Ectodermal cell (in vitro differentiated cells): ENCODE data around the gene PSG5.
"Not testable (repeated sequence)": the region's sequence is repeated elsewhere in the genome, so short reads cannot be mapped to it uniquely, and the experiment has no call there.

Experiments
- H3K27ac ChIP-seq: 2 replicates; pipeline ENCODE4 v1.7.0; 2013; ENCODE audit warnings: mild to moderate bottlenecking, low read depth, low read length; ENCODE audit not compliant: insufficient read depth, poor library complexity, severe bottlenecking
- H3K27me3 ChIP-seq: 2 replicates; pipeline ENCODE4 v1.7.0; 2013; ENCODE audit warnings: mild to moderate bottlenecking, low read length; ENCODE audit not compliant: insufficient read depth, control insufficient read depth, poor library complexity, severe bottlenecking
- H3K36me3 ChIP-seq: one replicate; pipeline ENCODE4 v1.7.0; 2013; ENCODE audit warnings: low read length; ENCODE audit not compliant: control insufficient read depth, insufficient read depth
- H3K4me1 ChIP-seq: one replicate; pipeline ENCODE4 v1.7.0; 2013; ENCODE audit warnings: low read length; ENCODE audit not compliant: control insufficient read depth, insufficient read depth
- H3K4me3 ChIP-seq: 2 replicates; pipeline ENCODE4 v1.7.0; 2013; ENCODE audit warnings: low read depth, low read length, control low read depth; ENCODE audit not compliant: insufficient read depth
- H3K9me3 ChIP-seq: 2 replicates; pipeline ENCODE4 v1.7.0; 2013; ENCODE audit warnings: mild to moderate bottlenecking, low read length, moderate library complexity; ENCODE audit not compliant: control insufficient read depth
- WGBS, 2 experiments: methylation state at CpG; one replicate each; pipeline ENCODE4 v1.1.7; 2013; ENCODE audit warnings: missing lambda C conversion rate in 2 of 2; 5-methylcytosine and 5-hydroxymethylcytosine counted together

PSG5 gene

DNA sequence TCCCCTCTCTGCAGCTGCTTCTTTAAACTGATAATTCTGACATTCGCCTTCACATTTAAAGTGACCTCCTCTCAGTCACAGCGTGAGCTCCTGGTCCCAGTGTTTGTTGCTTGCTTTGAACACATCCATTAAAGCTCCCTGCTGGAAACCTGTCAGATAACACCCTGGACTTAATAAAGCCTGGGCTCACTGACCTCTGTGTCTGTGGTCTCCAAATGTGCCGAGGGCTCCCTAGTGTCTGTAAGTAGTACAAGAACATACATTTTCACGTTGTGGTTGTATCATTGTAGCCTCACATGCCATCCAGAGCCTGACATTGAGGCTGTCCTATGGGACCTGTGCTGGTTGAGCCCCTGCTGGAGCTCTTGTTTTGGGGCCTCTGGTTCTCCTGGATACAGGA is 21.7 kb upstream of the PSG5 start:
- 63 to 66% methylated on average over 4 of the region's 4 CpGs for WGBS, 2 experiments
- no peaks in the 10 kb centered on the region for H3K4me1 ChIP-seq
- H3K36me3 ChIP-seq = no peaks in the 10 kb centered on the region
- H3K27me3 ChIP-seq = no peaks in the 10 kb centered on the region
- no peak overlapping the region for H3K4me3 ChIP-seq
- no peaks in the 10 kb centered on the region for H3K9me3 ChIP-seq
- no peak overlapping the region for H3K27ac ChIP-seq

DNA sequence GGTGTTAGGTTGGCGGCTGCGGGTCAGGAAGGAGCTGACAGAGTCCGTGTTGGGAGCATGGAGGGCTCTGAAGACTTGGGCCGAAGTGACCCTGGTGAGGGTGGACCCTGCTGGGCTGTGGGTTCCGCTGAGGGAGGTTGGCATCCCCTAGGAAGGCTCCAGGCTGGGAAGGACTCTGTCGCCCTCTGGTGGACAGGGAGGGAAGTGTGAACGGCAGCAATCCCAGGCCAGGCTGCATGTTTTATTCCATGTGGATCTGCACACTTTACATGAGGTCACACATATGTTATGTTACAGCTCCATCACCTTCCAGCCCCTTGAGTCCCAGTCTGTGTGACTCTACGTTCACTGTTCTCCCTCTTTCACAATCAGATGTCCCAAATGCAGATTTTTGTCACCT is 20.8 kb upstream of the PSG5 start:
- WGBS, 2 experiments = 59 to 61% methylated on average over 8 of the region's 8 CpGs
- H3K27me3 ChIP-seq, H3K9me3 ChIP-seq, H3K4me3 ChIP-seq, H3K36me3 ChIP-seq, H3K4me1 ChIP-seq, H3K27ac ChIP-seq: not testable (repeated sequence)

DNA sequence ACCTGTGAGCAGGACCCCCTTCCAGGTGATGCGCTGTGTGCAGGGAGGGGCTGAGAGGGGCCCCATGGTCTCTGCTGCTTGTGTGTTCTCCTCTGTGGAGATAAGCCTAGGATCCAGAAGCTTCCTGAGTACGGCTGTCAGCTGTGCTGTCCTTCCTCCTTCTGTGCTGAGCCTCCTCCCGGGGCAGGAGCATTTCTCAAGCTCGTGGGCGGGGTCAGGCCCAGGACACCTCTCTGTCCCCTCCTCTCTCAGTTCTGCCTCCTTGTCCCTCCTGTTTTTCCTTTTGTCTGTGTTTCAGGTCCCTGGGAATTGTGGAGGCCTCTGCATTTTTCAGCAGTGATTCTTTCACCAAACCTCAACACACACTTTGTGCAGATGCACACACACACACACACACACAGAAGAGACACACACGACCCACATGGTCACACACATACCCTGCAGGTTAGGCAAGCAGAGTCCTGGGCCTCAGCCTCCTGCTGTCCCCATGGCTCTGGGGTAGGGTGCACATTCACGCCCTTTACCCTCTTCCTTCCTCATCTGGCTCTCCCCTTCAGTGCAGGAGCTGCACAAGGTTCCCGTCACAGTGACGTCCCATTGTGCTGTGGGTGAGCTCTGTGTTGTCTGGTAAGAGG is 19.3 kb upstream of the PSG5 start, which contains the start of gene PSG4:
Gene PSG4, minus strand, starts transcription at position 168 of the 635 bp plus-strand sequence. Its CDS starts 102 bp downstream, at position 66.
- not testable (repeated sequence) for H3K4me3 ChIP-seq, H3K27me3 ChIP-seq, H3K9me3 ChIP-seq, H3K4me1 ChIP-seq, H3K36me3 ChIP-seq, H3K27ac ChIP-seq
- 76 to 78% methylated on average over 8 of the region's 9 CpGs for WGBS, 2 experiments

DNA sequence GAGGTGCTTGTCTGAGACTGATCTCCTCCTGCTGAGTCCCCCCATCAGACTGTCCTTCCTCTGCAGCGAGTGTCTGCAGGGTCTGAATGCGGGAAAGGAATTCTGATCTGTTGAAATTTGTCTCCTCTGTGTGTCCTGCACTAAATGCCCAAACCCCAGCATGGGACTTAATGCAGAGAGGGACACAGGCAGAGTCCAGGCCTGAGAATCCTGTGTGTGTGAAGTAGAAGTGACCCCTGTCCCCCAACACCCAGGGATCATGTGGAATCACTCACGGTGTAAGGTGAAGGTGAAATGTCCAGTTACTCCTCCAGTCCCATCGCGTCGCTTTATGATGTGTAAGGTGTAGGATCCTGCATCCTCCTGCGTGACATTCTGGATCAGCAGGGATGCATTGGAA is 17.3 kb upstream of the PSG5 start:
- not testable (repeated sequence) for H3K27ac ChIP-seq, H3K9me3 ChIP-seq, H3K4me1 ChIP-seq, H3K4me3 ChIP-seq, H3K27me3 ChIP-seq, H3K36me3 ChIP-seq
- WGBS, 2 experiments = 88 to 91% methylated on average over 7 of the region's 7 CpGs

DNA sequence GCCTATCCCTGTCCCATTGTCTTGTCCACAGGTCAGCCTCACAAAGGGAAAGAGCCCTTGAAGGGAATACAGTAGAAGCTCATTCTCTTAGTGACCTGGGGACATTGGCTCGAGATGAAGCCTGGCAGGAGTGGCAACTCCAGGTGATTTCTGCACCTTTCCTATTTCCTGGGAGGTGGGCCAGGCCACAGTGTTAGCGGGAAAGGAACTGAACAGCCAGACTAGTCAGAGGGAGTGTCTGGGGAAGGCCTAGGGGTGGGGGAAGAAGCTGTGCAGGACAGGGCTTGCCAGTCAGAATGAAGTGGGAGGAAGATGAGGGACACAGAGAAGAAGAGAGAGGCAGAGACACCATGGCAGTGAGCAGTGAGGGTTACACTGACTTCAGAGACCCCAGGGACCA is 15.6 kb upstream of the PSG5 start:
- H3K27ac ChIP-seq, H3K4me3 ChIP-seq, H3K36me3 ChIP-seq, H3K9me3 ChIP-seq, H3K27me3 ChIP-seq, H3K4me1 ChIP-seq: not testable (repeated sequence)
- 88 to 91% methylated on average over 2 of the region's 2 CpGs for WGBS, 2 experiments

DNA sequence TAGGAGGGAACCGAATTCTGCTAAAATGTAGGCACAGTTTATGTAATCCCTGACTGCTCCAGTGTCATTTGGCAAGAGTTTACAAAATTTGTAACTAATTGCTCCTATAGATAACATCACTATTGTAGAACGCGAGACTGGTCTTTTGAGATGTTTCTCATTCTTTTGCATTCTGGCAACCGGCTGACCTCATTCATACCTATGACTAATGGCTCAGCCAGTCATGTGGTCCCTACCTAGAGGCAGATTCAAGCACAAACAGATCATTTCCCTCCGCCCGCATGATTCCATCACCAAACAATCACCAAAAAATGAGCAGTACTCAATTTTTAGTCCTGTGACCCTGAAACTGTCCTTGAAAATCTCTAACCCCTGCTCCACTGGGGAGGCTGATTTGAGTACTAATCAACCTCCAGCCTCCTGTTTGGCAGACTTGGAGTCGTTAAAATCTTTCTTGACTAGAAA is 15.0 kb upstream of the PSG5 start:
- H3K36me3 ChIP-seq, H3K27me3 ChIP-seq, H3K9me3 ChIP-seq, H3K4me1 ChIP-seq, H3K27ac ChIP-seq, H3K4me3 ChIP-seq: not testable (repeated sequence)
- 87% methylated on average over 7 of the region's 7 CpGs for WGBS, 2 experiments

DNA sequence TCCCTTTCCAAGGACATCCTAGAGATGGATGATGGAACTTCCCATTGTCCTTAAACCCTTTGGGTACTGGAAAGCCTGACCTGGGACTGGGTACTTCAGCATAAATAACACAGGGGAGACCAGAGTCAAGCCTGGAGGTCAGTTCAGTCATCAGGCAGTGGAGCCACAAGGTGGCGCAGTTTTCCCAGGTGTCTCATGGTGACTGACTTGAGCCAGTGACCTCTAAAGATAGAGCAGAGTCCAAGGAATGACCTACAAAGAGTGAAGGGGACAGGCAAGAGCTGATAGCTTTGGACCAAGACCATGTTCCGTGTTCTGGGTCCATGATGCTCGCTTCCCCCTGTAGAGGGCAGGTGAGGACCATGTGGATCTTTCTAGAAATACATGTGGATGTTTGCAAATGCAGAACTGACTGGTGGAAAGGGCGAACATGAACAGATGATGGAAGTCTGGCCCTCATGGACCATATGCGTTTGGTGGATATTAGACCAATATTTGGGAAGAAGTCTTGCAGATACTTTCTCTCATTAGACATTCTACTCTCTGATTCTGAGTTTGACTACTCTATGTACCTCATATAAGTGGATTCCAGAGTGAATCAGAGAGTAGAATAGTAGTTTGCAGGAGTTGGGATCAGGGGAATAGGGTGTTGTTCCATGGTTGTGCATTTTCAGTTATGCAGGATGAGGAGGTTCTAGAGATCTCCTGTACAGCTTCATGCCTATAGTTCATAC is 12.5 kb upstream of the PSG5 start:
- H3K27ac ChIP-seq, H3K27me3 ChIP-seq, H3K4me3 ChIP-seq, H3K36me3 ChIP-seq, H3K4me1 ChIP-seq, H3K9me3 ChIP-seq: not testable (repeated sequence)
- 50 to 67% methylated on average over 3 to 5 of the region's 5 CpGs for WGBS, 2 experiments

DNA sequence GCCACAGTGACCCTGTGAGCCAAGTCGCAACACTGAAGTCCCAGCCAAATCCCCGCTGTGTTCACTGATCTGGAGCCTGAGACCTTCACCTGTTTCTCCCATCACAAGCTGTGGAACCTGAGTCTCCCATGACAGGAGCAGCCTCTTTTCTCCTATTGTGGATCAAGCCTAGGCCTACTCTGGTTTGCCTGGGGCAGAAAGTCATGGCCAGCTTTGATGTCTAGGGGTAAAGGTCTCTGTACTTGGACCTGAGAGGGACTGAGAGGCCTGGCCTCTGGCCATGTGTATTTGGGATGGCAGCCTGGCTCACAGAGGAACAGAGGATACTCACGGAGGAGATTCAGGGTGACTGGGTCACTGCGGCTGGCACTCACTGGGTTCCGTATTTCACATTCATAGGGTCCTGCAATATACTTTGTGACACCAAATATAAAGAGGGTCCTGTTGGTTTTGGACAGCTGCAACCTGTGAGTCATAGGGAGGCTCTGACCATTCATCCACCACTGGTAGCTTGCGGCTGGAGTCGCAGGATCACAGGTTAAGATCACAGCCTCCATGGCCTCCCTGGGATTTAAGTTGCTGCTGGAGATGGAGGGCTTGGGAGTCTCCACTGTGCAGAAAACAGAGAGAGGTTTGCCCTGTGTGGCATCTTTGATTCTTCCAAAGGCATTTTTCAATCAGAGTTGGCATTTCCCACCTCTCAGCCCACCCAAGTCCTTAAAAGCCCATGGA is 11.5 kb upstream of the PSG5 start:
- 90 to 95% methylated on average over 4 of the region's 7 CpGs for WGBS, 2 experiments
- not testable (repeated sequence) for H3K27me3 ChIP-seq, H3K9me3 ChIP-seq

DNA sequence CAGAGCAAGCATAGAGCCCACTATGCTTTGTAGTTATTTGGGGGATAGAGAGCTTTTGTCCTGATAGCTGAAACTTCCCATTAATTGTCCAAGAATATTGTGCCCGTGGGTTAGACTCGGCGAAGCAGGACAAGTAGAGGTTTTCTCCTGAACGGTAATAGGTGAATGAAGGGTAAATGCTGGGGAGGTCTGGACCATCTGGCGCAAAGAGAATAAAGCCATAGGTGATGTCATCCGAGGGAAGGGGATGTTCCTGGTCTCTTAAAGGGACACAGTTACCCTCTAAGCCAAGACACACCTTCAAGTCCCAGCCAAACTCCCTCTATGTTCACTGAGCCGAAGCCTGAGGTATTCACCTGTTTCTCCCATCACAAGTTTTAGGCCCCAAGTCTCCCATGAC is 8.1 kb upstream of the PSG5 start:
- not testable (repeated sequence) for H3K27me3 ChIP-seq, H3K27ac ChIP-seq, H3K4me3 ChIP-seq, H3K36me3 ChIP-seq, H3K9me3 ChIP-seq, H3K4me1 ChIP-seq
- 89 to 91% methylated on average over 7 of the region's 7 CpGs for WGBS, 2 experiments

More for the DNA sequence above, 11.5 kb upstream of the PSG5 start:
- H3K4me3 ChIP-seq, H3K27ac ChIP-seq, H3K36me3 ChIP-seq, H3K4me1 ChIP-seq: not testable (repeated sequence)

DNA sequence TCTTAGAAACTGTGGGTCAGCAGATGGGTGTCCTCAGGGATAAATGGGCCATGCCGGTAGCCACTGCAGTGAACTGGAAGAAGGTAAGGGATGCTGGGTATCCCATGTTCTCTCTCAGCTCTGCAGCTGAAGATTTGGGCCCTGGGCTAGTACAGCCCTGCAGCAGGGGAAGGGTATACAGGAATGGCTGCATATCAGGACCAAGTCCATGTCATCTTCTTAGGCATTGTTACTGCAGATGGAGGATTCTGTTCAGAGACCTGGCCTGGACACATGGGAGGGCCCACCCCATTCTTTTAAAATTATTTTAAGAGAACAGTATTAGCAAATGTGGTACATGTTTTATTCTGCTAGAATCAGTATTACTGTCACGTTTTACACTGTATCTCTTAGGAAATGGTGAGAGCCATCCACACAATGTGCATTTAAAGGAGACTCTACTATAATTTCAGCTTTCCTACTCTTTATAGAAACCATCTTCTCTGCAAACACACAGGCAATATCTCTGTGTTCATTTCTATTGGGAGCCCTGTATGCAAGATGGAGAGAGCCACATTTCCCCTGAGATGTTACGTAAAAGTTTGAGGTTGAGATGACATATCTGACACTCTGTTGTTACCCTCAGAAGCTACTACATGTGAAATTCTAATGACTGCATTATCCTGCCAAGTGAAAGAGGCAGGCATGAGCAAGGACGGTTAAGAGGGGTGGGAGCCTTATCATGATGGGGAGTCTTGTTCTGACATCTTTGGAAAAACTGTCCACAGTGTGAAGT is 6.2 kb upstream of the PSG5 start:
- not testable (repeated sequence) for H3K9me3 ChIP-seq, H3K27ac ChIP-seq, H3K4me1 ChIP-seq, H3K4me3 ChIP-seq, H3K27me3 ChIP-seq, H3K36me3 ChIP-seq
- WGBS, 2 experiments = 85% methylated on average over 3 to 4 of the region's 4 CpGs
